WERI-Rb-1 (cell line): ENCODE measurements around the gene ALG12.

ENCODE experiments used
- DNase-seq: peaks from one replicate; pipeline ENCODE4 v3.0.0-alpha.2; 2020
- H3K27ac ChIP-seq: fragments of 250-450 bp; sonication (Bioruptor Pico); 2 replicates; pipeline ENCODE4 v1.5.1; 2020; ENCODE audit warnings: mild to moderate bottlenecking, moderate library complexity
- H3K27me3 ChIP-seq: fragments of 250-450 bp; sonication (Bioruptor Pico); 2 replicates; pipeline ENCODE4 v1.5.1; 2021; ENCODE audit warnings: mild to moderate bottlenecking, low read depth, moderate library complexity; ENCODE audit not compliant: insufficient read depth, severe bottlenecking
- H3K36me3 ChIP-seq: fragments of 250-450 bp; sonication (Bioruptor Pico); 2 replicates; pipeline ENCODE4 v1.5.1; 2020; ENCODE audit warnings: mild to moderate bottlenecking, moderate library complexity
- H3K4me3 ChIP-seq: 2 replicates; pipeline ENCODE4 v1.5.1; 2011; ENCODE audit warnings: low read depth, mild to moderate bottlenecking, control low read depth, low read length
- H3K9me3 ChIP-seq: fragments of 250-450 bp; sonication (Bioruptor Pico); 2 replicates; pipeline ENCODE4 v1.5.1; 2021; ENCODE audit warnings: mild to moderate bottlenecking, moderate library complexity; ENCODE audit not compliant: severe bottlenecking
- TF ChIP-seq, protein P1 (sequence below): IDR thresholded peaks from 2 replicates; pipeline ENCODE4 v1.5.1; 2011; ENCODE audit warnings: low read depth, mild to moderate bottlenecking, control low read depth, inconsistent platforms, low read length

ALG12 gene

DNA sequence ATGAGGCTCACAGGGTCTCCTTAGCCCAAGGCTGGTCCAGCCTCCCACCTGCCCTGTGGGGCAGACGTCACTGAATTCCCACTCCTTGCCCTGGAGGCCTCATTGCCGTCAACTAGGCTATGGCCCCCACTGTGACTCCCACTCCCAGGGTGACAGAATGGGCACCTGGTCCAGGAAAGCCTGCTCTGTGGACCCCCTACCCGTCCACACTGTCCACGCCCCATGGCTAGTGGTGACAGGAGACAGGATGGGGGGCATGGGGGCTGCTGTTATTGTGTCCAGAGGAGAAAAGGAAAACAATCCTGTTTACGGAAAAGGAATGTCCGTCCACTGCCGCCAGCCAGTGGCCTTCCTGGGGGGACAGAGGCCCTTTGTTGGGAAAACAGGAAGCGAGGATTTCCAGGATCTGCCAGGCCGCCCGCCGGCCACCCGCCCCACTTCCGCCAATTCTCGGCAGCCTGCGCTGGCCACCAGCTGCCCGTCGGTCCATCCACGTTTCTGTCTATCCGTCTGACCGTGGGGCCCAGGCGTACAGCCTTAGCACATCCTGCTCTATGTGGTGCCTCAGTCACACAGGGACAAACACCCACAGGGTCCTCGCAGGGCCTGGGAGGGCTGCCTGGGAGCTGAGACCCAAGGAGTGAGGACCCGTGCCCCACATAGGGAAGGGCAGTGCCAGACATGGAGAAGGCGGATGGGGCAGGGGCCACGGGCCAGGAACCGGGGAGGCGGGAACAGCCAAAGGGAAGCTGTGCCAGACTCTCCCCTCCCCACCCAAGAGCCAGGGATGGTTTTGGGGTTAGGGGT is 19.7 kb upstream of the ALG12 start:
- DNase-seq, result no peak
- Histone ChIP-seq H3K4me3 (no peak overlapping the region), H3K9me3 (no peaks in the 10 kb centered on the region), H3K27me3 (no peaks in the 10 kb centered on the region), H3K36me3 (no peaks in the 10 kb centered on the region), H3K27ac (peak overlapping the region; percentile 87)
- TF ChIP-seq, protein P1, sequence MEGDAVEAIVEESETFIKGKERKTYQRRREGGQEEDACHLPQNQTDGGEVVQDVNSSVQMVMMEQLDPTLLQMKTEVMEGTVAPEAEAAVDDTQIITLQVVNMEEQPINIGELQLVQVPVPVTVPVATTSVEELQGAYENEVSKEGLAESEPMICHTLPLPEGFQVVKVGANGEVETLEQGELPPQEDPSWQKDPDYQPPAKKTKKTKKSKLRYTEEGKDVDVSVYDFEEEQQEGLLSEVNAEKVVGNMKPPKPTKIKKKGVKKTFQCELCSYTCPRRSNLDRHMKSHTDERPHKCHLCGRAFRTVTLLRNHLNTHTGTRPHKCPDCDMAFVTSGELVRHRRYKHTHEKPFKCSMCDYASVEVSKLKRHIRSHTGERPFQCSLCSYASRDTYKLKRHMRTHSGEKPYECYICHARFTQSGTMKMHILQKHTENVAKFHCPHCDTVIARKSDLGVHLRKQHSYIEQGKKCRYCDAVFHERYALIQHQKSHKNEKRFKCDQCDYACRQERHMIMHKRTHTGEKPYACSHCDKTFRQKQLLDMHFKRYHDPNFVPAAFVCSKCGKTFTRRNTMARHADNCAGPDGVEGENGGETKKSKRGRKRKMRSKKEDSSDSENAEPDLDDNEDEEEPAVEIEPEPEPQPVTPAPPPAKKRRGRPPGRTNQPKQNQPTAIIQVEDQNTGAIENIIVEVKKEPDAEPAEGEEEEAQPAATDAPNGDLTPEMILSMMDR, result no peak

DNA sequence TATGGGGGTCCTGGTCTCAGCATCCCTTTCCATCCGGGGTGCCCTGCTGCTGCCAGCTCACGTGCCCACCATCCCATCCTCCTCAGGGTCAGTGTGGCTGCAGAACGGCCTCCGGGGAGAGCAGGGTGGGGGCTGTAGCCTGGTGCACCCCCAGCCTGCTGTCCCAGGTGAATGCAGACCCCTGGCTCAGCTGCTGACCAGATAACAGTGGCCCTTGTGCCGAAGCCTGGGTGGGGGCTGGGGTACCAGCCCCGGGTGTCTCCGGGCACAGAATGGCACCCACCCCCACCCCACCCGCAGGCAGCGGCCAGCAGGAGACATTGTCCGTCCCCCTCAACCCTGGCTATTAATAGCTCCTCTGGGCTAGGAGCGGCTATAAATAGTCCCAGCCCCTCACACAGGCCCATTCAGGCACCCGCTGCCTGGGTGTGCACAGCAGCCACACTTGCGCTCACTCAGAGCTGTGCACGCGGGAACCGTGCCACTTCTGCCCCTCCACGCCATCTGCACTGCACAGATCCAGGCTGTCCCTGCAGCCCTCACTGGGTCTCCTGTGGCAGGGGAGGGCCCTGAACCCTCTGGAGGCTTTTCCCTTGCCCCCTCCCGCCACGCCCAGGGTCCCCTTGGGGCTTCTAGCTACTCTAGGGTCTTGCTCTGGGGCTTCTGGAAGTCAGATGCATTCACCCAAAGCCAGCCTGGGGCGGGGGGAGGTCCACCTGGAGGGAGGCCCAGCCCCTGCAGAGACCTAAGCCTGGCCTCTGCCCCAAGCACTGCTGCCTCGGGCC is 18.9 kb upstream of the ALG12 start:
- no peak for DNase-seq
- no peaks in the 10 kb centered on the region for H3K36me3 ChIP-seq
- TF ChIP-seq, protein P1, result no peak
- H3K4me3 ChIP-seq, result peak overlapping the region; percentile 49
- peak overlapping the region; percentile 87 for H3K27ac ChIP-seq
- H3K9me3 ChIP-seq, result no peaks in the 10 kb centered on the region
- no peaks in the 10 kb centered on the region for H3K27me3 ChIP-seq

DNA sequence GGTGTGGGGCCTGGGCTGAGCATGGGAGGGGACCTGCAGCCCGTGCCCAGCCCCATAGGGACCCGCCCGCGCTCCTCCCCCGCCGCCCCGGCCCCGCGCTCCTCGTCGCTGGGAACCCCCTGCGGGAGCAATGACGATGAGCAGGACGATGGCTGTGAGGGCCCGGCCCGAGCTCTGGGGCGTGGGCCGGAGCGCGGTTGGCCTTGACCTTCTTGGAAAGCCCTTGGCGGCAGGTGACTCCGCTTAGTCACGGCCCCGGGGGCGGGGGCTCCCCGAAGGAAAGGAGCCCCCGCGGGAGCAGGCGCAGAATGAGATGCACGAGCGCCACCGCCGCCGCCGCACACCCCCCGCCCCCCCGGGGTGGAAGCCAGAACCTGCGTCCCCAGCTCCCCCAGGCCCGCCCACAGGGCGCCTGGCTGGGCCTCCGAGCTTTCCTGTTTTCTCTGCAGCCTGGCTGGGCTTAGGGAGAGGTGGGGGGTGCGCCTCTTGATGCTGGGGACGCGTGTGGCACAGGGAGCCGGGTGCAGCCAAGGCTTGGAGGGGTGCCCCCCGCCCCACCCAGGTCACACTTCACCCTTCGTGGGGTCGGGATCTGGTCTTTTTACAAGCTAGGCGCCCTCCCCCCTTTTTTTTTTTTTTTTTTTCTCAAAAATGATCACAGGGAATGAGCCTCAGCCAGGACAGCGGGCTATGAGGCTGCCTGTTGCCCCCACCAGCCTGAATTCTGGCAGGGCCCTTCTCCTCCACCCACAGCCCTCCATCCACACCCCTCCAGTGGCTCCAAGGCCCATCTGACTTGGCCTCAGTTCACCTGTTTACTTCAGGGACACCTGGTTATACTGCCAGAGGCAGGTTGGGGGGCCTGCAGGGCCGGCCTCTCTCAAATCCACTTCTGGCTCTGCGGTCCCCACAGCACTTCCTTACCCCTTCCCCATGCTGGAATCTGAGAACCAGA is 18.1 kb upstream of the ALG12 start:
- Histone ChIP-seq H3K27me3 (no peaks in the 10 kb centered on the region), H3K36me3 (no peaks in the 10 kb centered on the region), H3K27ac (peak overlapping the region; percentile 87), H3K4me3 (peak overlapping the region; percentile 49), H3K9me3 (no peaks in the 10 kb centered on the region)
- TF ChIP-seq, protein P1, result 0 out of 2 replicates have a peak, but pooled peaks have one; percentile 3
- DNase-seq, result peak; percentile 84

DNA sequence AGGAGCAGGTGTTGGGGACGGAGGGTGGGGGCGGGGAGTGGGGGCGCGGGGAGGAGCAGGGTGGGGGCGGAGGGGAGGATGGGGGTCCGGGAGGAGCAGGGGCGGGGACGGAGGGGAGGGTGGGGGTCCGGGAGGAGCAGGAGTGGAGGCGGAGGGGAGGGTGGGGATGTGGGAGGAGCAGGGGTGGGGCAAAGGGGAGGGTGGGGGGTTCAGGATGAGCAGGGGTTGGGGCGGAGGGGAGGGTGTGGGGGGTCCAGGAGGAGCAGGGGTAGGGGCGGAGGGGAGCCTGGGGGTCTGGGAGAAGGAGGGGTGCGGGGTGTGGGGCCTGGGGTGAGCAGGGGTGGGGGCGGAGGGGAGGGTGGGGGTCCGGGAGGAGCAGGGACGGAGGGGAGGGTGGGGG is 17.3 kb upstream of the ALG12 start:
- DNase-seq, result peak; percentile 50
- no peaks in the 10 kb centered on the region for H3K36me3 ChIP-seq
- no peaks in the 10 kb centered on the region for H3K27me3 ChIP-seq
- H3K4me3 ChIP-seq, result no peak overlapping the region
- H3K27ac ChIP-seq, result no peak overlapping the region
- no peaks in the 10 kb centered on the region for H3K9me3 ChIP-seq
- TF ChIP-seq, protein P1, result no peak

DNA sequence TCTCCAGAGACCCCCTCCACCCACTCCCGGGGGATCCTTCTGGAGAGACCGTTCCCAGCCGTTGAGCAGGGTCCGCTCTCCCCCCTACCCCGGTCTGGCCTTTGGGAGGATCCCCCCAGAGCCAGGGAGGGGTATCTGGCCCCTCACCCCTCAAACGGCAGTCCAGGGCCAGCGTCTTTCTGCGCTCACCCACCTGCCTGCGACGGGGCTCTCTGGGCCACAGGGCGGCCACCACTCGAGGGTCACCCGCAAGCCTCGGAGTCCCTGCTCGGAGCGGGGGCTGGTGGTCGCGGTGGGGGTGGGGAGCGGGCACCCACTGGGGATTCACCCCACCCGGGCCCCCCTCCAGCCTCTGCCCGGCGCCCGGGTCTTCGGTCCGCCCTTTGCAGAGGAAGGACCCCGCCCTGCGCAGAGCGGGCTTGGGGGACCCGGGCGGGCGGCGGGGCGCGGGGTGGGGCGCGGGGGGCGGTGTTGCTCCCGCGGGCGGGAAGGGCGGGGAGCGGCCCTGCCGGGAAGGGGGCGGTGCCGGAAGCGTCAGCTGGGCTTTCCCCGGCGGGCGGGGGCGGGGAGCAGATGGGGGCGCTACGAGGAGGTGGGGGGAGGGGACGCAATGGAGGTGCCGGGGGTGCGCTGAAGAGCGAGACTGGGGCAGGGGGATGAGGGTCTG is 16.8 kb upstream of the ALG12 start:
- DNase-seq, result peak; percentile 79
- no peaks in the 10 kb centered on the region for H3K9me3 ChIP-seq
- H3K27me3 ChIP-seq, result peaks cover under 1% of the 10 kb centered on the region
- peak overlapping the region; percentile 67 for H3K27ac ChIP-seq
- H3K4me3 ChIP-seq, result peak overlapping the region; percentile 42
- TF ChIP-seq, protein P1, result no peak
- H3K36me3 ChIP-seq, result no peaks in the 10 kb centered on the region
